ENCODE measurements around the gene PRPS1. TPM values are rescaled to one million over a fixed set of nuclear protein-coding genes. Genes with fewer than 3 reads are reported as not detected.
A peak's percentile ranks its signal among the peaks of the same experiment; 100 is the strongest.

The PRPS1 gene
- total RNA-seq, 1 donor from 2014 or later = 22.1 TPM

GRCh38 chrX:107625739-107626138 is 2.6 kb upstream of the PRPS1 start:
- no peak overlapping the region for H3K27ac ChIP-seq (replicated peaks)
- no peaks in the 10 kb centered on the region for H3K9me3 ChIP-seq (replicated peaks)
- peaks cover 16% of the 10 kb centered on the region for H3K4me1 ChIP-seq
- TF ChIP-seq, protein P1, sequence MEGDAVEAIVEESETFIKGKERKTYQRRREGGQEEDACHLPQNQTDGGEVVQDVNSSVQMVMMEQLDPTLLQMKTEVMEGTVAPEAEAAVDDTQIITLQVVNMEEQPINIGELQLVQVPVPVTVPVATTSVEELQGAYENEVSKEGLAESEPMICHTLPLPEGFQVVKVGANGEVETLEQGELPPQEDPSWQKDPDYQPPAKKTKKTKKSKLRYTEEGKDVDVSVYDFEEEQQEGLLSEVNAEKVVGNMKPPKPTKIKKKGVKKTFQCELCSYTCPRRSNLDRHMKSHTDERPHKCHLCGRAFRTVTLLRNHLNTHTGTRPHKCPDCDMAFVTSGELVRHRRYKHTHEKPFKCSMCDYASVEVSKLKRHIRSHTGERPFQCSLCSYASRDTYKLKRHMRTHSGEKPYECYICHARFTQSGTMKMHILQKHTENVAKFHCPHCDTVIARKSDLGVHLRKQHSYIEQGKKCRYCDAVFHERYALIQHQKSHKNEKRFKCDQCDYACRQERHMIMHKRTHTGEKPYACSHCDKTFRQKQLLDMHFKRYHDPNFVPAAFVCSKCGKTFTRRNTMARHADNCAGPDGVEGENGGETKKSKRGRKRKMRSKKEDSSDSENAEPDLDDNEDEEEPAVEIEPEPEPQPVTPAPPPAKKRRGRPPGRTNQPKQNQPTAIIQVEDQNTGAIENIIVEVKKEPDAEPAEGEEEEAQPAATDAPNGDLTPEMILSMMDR (IDR thresholded peaks at IDR 0.05; ENCODE audit: borderline replicate concordance) = no peak
- intact Hi-C loops (cut with micrococcal nuclease) = no loop called here
- no peak overlapping the region for H3K4me3 ChIP-seq
- DNase-seq = no peak
- H3K36me3 ChIP-seq = no peaks in the 10 kb centered on the region
- H3K27me3 ChIP-seq (ENCODE audit: low read depth) = no peaks in the 10 kb centered on the region

DNA sequence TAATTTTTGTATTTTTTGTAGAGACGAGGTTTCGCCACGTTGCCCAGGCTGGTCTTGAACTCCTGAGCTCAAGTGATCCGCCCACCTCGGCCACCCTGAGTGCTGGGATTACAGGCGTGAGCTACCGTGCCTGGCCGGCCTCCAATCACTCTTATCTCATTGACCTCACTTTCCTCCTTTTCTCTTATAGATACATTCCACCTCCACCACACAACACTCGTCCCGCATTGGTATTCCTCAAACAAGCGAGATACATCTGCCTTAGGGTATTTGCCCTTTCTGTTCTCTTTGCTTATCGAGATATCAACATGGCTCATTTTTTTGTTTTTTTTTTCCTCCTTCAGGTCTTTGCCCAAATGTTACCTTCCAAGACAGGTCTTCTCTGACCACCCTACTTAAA is 1.8 kb upstream of the PRPS1 start:
- Histone ChIP-seq H3K27ac (replicated peaks) (no peak overlapping the region), H3K27me3 (ENCODE audit: low read depth) (no peaks in the 10 kb centered on the region), H3K4me1 (peaks cover 16% of the 10 kb centered on the region), H3K36me3 (no peaks in the 10 kb centered on the region), H3K4me3 (no peak overlapping the region), H3K9me3 (replicated peaks) (no peaks in the 10 kb centered on the region)
- intact Hi-C loops (cut with micrococcal nuclease) = no loop called here
- DNase-seq = no peak
- TF ChIP-seq, protein P1 (IDR thresholded peaks at IDR 0.05; ENCODE audit: borderline replicate concordance) = no peak

GRCh38 chrX:107626916-107627315 is 1.4 kb upstream of the PRPS1 start:
- H3K4me3 ChIP-seq = no peak overlapping the region
- no peaks in the 10 kb centered on the region for H3K36me3 ChIP-seq
- TF ChIP-seq, protein P1 (IDR thresholded peaks at IDR 0.05; ENCODE audit: borderline replicate concordance) = no peak
- no peaks in the 10 kb centered on the region for H3K9me3 ChIP-seq (replicated peaks)
- no peak overlapping the region for H3K27ac ChIP-seq (replicated peaks)
- no peak for DNase-seq
- H3K27me3 ChIP-seq (ENCODE audit: low read depth) = no peaks in the 10 kb centered on the region
- H3K4me1 ChIP-seq = peaks cover 16% of the 10 kb centered on the region
- intact Hi-C loops (cut with micrococcal nuclease) = no loop called here

DNA sequence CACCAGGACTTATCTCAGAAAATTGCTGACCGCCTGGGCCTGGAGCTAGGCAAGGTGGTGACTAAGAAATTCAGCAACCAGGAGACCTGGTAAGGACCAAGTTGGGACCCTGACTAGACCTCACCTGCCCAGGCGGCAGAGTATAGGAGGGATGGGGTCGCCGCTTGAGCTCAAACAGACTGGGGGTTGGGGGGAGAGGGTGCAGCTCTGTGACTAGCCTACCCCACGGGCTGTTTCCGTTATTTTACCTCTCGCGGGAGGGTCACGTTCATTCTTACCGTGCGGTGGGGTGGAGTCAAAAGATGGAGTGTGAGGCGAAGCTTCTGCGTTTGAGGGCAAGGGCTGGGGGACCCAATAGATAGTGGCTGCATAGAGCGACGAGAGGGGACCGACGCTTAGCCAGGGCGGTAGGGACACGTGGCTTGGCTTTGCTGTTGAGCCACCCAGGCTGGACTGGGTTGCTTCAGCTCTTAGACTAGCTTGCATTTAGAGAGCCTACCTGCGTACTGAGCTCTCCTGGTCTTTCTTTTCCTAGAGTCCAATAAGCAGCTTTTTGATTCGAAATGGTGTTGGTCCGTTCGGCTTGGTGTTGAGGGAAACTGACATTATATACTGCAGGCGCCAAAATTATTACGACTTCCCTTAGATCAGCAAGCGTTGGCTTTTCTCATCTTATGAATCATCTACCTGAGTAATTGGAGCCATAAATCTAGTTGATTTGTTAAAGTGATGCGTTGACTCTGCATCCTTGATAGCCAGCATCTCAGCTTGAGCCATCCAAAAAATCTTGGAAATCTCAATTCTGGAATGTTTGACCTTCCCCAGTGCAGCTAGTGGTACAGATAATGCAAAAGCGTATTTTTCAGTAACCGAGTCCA is 591 bp downstream of the PRPS1 start:
- H3K27ac ChIP-seq (replicated peaks) = peak overlapping the region; percentile 77
- peak; percentile 13 for DNase-seq
- H3K9me3 ChIP-seq (replicated peaks) = no peaks in the 10 kb centered on the region
- H3K36me3 ChIP-seq = no peaks in the 10 kb centered on the region
- intact Hi-C loops (cut with micrococcal nuclease) = no loop called here
- no peaks in the 10 kb centered on the region for H3K27me3 ChIP-seq (ENCODE audit: low read depth)
- peak overlapping the region; percentile 77 for H3K4me3 ChIP-seq
- H3K4me1 ChIP-seq = peaks cover 16% of the 10 kb centered on the region
- TF ChIP-seq, protein P1 (IDR thresholded peaks at IDR 0.05; ENCODE audit: borderline replicate concordance) = no peak

GRCh38 chrX:107629540-107629909 is 1.2 kb downstream of the PRPS1 start:
- Histone ChIP-seq H3K27me3 (ENCODE audit: low read depth) (no peaks in the 10 kb centered on the region), H3K4me1 (peaks cover 16% of the 10 kb centered on the region), H3K27ac (replicated peaks) (no peak overlapping the region), H3K4me3 (peak overlapping the region; percentile 77), H3K9me3 (replicated peaks) (no peaks in the 10 kb centered on the region), H3K36me3 (no peaks in the 10 kb centered on the region)
- intact Hi-C loops (cut with micrococcal nuclease) = no loop called here
- TF ChIP-seq, protein P1 (IDR thresholded peaks at IDR 0.05; ENCODE audit: borderline replicate concordance) = no peak
- no peak for DNase-seq

All from left ventricle myocardium inferior (tissue), 1 donor.